Astrocyte of the spinal cord (primary cell): ENCODE measurements around the gene NT5DC4.

ENCODE experiments used
- DNase-seq: peaks from one replicate; pipeline ENCODE4 v3.0.0; 2011; ENCODE audit warnings: low read depth, low spot score
- H3K4me3 ChIP-seq: 2 replicates; pipeline ENCODE4 v1.5.1; 2011; ENCODE audit warnings: low read depth, mild to moderate bottlenecking, low read length, moderate library complexity
- in situ Hi-C: cut with HindIII; loops from 2 replicates; pipeline ENCODE4 v1.10.0; 2017; ENCODE audit warnings: low sequenced_read_pairs
- TF ChIP-seq, protein P1 (sequence below): IDR thresholded peaks from 2 replicates; pipeline ENCODE4 v1.5.1; 2012; ENCODE audit warnings: low read depth, mild to moderate bottlenecking, low read length, inconsistent platforms

NT5DC4 gene

DNA sequence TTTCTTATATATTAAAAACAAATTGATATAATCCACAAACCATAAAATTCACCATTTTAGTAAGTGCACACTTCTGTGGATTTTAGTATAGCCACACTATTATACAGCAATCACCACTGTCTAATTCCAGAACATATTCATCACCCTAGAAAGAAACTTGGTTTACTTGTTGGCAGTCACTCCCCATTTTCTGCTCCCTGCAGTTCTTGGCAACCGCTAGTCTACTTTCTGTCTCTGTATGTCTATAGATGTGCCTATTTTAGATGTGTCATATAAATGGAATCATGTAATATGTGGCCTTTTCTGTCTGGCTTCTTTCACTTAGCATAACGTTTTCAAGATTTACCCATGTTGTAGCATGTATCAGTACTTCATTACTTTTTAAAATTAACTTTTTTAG lies 37.9 kb downstream of the NT5DC4 start:
- no peak overlapping the region for H3K4me3 ChIP-seq
- peak; percentile 55 for DNase-seq
- in situ Hi-C loops = no loop called here

GRCh38 chr2:112760149-112760548 lies 39.3 kb downstream of the NT5DC4 start:
- no peak overlapping the region for H3K4me3 ChIP-seq
- TF ChIP-seq, protein P1, sequence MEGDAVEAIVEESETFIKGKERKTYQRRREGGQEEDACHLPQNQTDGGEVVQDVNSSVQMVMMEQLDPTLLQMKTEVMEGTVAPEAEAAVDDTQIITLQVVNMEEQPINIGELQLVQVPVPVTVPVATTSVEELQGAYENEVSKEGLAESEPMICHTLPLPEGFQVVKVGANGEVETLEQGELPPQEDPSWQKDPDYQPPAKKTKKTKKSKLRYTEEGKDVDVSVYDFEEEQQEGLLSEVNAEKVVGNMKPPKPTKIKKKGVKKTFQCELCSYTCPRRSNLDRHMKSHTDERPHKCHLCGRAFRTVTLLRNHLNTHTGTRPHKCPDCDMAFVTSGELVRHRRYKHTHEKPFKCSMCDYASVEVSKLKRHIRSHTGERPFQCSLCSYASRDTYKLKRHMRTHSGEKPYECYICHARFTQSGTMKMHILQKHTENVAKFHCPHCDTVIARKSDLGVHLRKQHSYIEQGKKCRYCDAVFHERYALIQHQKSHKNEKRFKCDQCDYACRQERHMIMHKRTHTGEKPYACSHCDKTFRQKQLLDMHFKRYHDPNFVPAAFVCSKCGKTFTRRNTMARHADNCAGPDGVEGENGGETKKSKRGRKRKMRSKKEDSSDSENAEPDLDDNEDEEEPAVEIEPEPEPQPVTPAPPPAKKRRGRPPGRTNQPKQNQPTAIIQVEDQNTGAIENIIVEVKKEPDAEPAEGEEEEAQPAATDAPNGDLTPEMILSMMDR = no peak
- DNase-seq = no peak
- in situ Hi-C loops = no loop called here

More for the DNA sequence above, 37.9 kb downstream of the NT5DC4 start:
- TF ChIP-seq, protein P1 = no peak

DNA sequence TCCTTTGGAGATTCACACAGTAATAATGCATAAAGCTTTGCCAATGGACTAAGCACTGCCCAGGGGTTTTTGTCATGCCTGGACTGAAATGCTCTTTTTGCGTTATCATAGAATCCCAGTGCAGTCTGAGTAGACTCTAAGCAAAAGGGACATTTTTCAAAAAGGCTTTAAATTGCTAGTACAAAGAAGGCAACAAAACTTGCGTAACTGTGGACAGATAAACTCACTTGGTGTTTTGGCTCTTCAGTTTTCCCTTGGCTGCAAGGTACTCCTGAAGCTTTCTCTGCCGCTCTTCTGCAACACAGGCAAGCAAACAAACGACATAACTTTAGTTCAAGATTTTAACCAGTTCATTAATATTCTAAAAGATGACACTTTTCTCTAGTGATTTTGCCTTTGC lies 41.5 kb downstream of the NT5DC4 start:
- TF ChIP-seq, protein P1 = no peak
- in situ Hi-C loops = no loop called here
- no peak overlapping the region for H3K4me3 ChIP-seq
- DNase-seq = no peak

GRCh38 chr2:112764071-112765044 lies 43.5 kb downstream of the NT5DC4 start, which contains the start of gene CKAP2L:
Gene CKAP2L (minus strand): TSS chr2:112764609. CDS start chr2:112764598, 11 bp downstream.
- DNase-seq = peak; percentile 99
- TF ChIP-seq, protein P1 = no peak
- H3K4me3 ChIP-seq = peak within 1 kb of the TSS; percentile 80
- in situ Hi-C loops = no loop called here

GRCh38 chr2:112765251-112765650 lies 44.4 kb downstream of the NT5DC4 start:
- in situ Hi-C loops = no loop called here
- H3K4me3 ChIP-seq = peak overlapping the region; percentile 80
- TF ChIP-seq, protein P1 = no peak
- no peak for DNase-seq

DNA sequence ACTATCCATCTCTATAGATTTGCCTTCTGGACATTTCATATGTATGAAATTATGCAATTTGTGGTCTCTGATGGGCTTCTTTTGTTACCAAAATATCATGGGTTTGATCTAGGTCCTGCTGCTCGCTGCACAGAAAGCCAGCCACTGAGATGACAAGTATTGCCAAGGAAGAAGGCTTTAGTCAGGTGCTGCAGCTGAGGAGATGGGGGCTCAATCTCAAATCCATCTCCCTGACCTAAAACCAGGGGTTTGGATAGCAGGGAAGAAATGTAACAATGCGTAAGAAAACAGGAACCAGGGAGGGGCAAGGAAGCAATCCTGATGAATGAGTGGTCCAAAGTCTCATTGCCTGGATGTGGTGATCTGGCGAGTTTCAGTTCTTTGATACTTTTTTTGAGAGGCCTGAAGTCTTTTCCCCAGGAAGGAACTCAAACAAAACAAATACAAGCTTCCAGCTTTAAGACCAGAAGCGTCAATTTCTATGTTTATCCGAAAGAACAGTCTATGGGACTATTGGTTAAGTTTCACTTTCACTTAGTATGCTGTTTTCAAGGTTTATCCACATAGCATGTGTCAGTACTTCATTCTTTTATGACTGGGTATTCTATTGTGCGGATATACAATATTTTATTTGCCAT lies 47.0 kb downstream of the NT5DC4 start:
- H3K4me3 ChIP-seq = no peak overlapping the region
- TF ChIP-seq, protein P1 = no peak
- no peak for DNase-seq
- in situ Hi-C loops = no loop called here
